Kidney epithelial cell (primary cell): Measurements from ENCODE around the gene PPP2R3A. TPM values are rescaled to one million over a fixed set of nuclear protein-coding genes. Genes with fewer than 3 reads are reported as not detected.

Experiments
- DNase-seq: peaks from one replicate; pipeline ENCODE4 v3.0.0-alpha.2; 2010; ENCODE audit warnings: low read depth
- H3K27me3 ChIP-seq: 2 replicates; pipeline ENCODE4 v1.6.0; 2011; ENCODE audit warnings: low read length; ENCODE audit not compliant: control insufficient read depth, insufficient read depth
- H3K36me3 ChIP-seq: 2 replicates; pipeline ENCODE4 v1.5.1; 2011; ENCODE audit warnings: low read length; ENCODE audit not compliant: control insufficient read depth, insufficient read depth
- H3K4me3 ChIP-seq: 2 replicates; pipeline ENCODE4 v1.5.1; 2011; ENCODE audit warnings: low read depth, mild to moderate bottlenecking, control low read depth, low read length
- total RNA-seq: library from RNA; depleted of rRNA; stranded (reverse); fragments of >200 nt; gene quantifications from 2 replicates; pipeline ENCODE4 v1.2.3, GENCODE V29; 2015
- TF ChIP-seq, protein P1 (sequence below): IDR thresholded peaks from 2 replicates; pipeline ENCODE4 v1.5.1; 2011; ENCODE audit warnings: mild to moderate bottlenecking, moderate library complexity, low read length, control low read depth, inconsistent platforms; ENCODE audit not compliant: insufficient read depth, poor library complexity, severe bottlenecking

Gene PPP2R3A
- total RNA-seq, 1 donor from 2014 or later, result 14.3 TPM

- DNase-seq, result no peak
Observed at GRCh38 chr3:136021803-136022202, 56.3 kb downstream of the PPP2R3A start.

GRCh38 chr3:136022529-136023263 lies 57.2 kb downstream of the PPP2R3A start:
- no peak for DNase-seq
- TF ChIP-seq, protein P1, sequence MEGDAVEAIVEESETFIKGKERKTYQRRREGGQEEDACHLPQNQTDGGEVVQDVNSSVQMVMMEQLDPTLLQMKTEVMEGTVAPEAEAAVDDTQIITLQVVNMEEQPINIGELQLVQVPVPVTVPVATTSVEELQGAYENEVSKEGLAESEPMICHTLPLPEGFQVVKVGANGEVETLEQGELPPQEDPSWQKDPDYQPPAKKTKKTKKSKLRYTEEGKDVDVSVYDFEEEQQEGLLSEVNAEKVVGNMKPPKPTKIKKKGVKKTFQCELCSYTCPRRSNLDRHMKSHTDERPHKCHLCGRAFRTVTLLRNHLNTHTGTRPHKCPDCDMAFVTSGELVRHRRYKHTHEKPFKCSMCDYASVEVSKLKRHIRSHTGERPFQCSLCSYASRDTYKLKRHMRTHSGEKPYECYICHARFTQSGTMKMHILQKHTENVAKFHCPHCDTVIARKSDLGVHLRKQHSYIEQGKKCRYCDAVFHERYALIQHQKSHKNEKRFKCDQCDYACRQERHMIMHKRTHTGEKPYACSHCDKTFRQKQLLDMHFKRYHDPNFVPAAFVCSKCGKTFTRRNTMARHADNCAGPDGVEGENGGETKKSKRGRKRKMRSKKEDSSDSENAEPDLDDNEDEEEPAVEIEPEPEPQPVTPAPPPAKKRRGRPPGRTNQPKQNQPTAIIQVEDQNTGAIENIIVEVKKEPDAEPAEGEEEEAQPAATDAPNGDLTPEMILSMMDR, result no peak
- H3K4me3 ChIP-seq, result no peak overlapping the region

More at GRCh38 chr3:136021803-136022202, 56.3 kb downstream of the PPP2R3A start:
- Histone ChIP-seq H3K36me3 (no peaks in the 10 kb centered on the region), H3K27me3 (no peaks in the 10 kb centered on the region), H3K4me3 (no peak overlapping the region)
- TF ChIP-seq, protein P1, result no peak

DNA sequence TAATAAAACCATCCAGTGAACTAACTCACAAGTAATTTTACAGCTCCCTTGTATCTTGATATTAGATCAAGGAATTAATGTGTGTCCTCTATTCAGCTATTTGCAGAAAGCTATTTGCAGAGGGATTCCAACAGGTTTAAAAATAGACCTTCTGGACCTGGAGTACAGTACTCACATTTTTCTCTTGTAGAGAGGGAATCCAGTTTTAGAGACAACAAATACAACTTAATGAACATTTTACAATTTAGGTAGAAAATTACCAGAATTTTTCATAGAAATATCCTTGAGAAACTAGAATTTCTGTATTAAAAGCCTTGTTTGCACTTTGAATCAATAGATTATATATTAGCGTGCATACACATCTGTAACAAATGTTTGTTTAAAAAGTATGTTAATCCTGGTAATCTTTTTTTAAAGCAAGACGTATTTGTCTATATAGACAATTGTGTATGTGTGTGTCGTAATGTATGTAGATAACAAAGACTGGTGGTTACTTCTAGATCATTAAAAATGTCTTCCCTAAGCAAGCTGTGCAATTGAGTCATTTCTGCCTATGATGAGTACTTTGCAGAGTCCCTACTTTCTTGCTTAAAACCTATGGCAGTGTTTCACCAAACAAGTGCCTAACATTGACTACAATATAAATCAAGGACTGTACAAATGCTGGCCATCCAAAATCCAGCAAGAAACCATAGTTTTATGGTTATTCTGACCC lies 57.9 kb downstream of the PPP2R3A start:
- Histone ChIP-seq H3K36me3 (no peaks in the 10 kb centered on the region), H3K4me3 (no peak overlapping the region), H3K27me3 (no peaks in the 10 kb centered on the region)
- DNase-seq, result no peak
- TF ChIP-seq, protein P1, result no peak

More at GRCh38 chr3:136022529-136023263, 57.2 kb downstream of the PPP2R3A start:
- Histone ChIP-seq H3K27me3 (no peaks in the 10 kb centered on the region), H3K36me3 (no peaks in the 10 kb centered on the region)

- no peak for DNase-seq
- H3K4me3 ChIP-seq, result no peak overlapping the region
- H3K36me3 ChIP-seq, result peaks cover 2% of the 10 kb centered on the region
- TF ChIP-seq, protein P1, result no peak
- no peaks in the 10 kb centered on the region for H3K27me3 ChIP-seq
Observed at GRCh38 chr3:136036306-136036705, 70.8 kb downstream of the PPP2R3A start.

GRCh38 chr3:136038668-136039067 lies 73.1 kb downstream of the PPP2R3A start:
- Histone ChIP-seq H3K36me3 (peaks cover 2% of the 10 kb centered on the region), H3K27me3 (no peaks in the 10 kb centered on the region), H3K4me3 (no peak overlapping the region)
- DNase-seq, result no peak
- TF ChIP-seq, protein P1, result no peak
